ENCODE results near the gene RAPGEFL1.
"Not testable (repeated sequence)": the region's sequence is repeated elsewhere in the genome, so short reads cannot be mapped to it uniquely, and the experiment has no call there.

The RAPGEFL1 gene

GRCh38 chr17:40203131-40203530 lies 25.9 kb downstream of the RAPGEFL1 start:
- in situ Hi-C loops (cut with MboI; ENCODE audit: low sequenced_read_pairs): loop anchor here (25.0 kb wide), 1 partner anchor 334 kb away; no protein-coding TSS in a partner anchor

- in situ Hi-C loops (cut with MboI; ENCODE audit: low sequenced_read_pairs): loop anchor here (5.0 to 25.0 kb wide), 2 partner anchors 86 to 331 kb away; no protein-coding TSS in a partner anchor
Observed at GRCh38 chr17:40206193-40206592, 28.9 kb downstream of the RAPGEFL1 start.

- in situ Hi-C loops (cut with MboI; ENCODE audit: low sequenced_read_pairs): loop anchor here (5.0 to 25.0 kb wide), 2 partner anchors 83 to 328 kb away; no protein-coding TSS in a partner anchor
Observed at GRCh38 chr17:40209404-40210093, 32.3 kb downstream of the RAPGEFL1 start.

- in situ Hi-C loops (cut with MboI; ENCODE audit: low sequenced_read_pairs): loop anchor here (25.0 kb wide), 1 partner anchor 323 kb away; no protein-coding TSS in a partner anchor
Observed at GRCh38 chr17:40213914-40214313, 36.6 kb downstream of the RAPGEFL1 start.

GRCh38 chr17:40218006-40218739 lies 40.9 kb downstream of the RAPGEFL1 start:
- in situ Hi-C loops (cut with MboI; ENCODE audit: low sequenced_read_pairs): loop anchor here (25.0 kb wide), 1 partner anchor 319 kb away; no protein-coding TSS in a partner anchor

GRCh38 chr17:40218740-40219593 lies 41.7 kb downstream of the RAPGEFL1 start, which contains the start of gene WIPF2:
TSS of gene WIPF2 (plus strand) at chr17:40219304. CDS start at chr17:40256460, 37,156 bp downstream.
- in situ Hi-C loops (cut with MboI; ENCODE audit: low sequenced_read_pairs): loop anchor here (25.0 kb wide), 1 partner anchor 318 kb away; no protein-coding TSS in a partner anchor

GRCh38 chr17:40219594-40220338 lies 42.5 kb downstream of the RAPGEFL1 start:
- in situ Hi-C loops (cut with MboI; ENCODE audit: low sequenced_read_pairs): loop anchor here (25.0 kb wide), 1 partner anchor 318 kb away; no protein-coding TSS in a partner anchor

GRCh38 chr17:40224718-40225550 lies 47.7 kb downstream of the RAPGEFL1 start:
- in situ Hi-C loops (cut with MboI; ENCODE audit: low sequenced_read_pairs): loop anchor here (25.0 kb wide), 1 partner anchor 312 kb away; no protein-coding TSS in a partner anchor

GRCh38 chr17:40229146-40229545 lies 51.9 kb downstream of the RAPGEFL1 start:
- in situ Hi-C loops (cut with MboI; ENCODE audit: low sequenced_read_pairs): not testable (repeated sequence)

GRCh38 chr17:40230670-40231069 lies 53.4 kb downstream of the RAPGEFL1 start:
- in situ Hi-C loops (cut with MboI; ENCODE audit: low sequenced_read_pairs): no loop called here

GRCh38 chr17:40231928-40232327 lies 54.7 kb downstream of the RAPGEFL1 start:
- in situ Hi-C loops (cut with MboI; ENCODE audit: low sequenced_read_pairs): not testable (repeated sequence)

- in situ Hi-C loops (cut with MboI; ENCODE audit: low sequenced_read_pairs): no loop called here
Observed at GRCh38 chr17:40241252-40241834, 64.1 kb downstream of the RAPGEFL1 start.

- in situ Hi-C loops (cut with MboI; ENCODE audit: low sequenced_read_pairs): no loop called here
Observed at GRCh38 chr17:40242774-40243173, 65.5 kb downstream of the RAPGEFL1 start.

GRCh38 chr17:40243761-40244160 lies 66.5 kb downstream of the RAPGEFL1 start:
- in situ Hi-C loops (cut with MboI; ENCODE audit: low sequenced_read_pairs): no loop called here

- in situ Hi-C loops (cut with MboI; ENCODE audit: low sequenced_read_pairs): no loop called here
Observed at GRCh38 chr17:40244255-40244654, 67.0 kb downstream of the RAPGEFL1 start.
